ENCODE results near the gene CD83.

DNA sequence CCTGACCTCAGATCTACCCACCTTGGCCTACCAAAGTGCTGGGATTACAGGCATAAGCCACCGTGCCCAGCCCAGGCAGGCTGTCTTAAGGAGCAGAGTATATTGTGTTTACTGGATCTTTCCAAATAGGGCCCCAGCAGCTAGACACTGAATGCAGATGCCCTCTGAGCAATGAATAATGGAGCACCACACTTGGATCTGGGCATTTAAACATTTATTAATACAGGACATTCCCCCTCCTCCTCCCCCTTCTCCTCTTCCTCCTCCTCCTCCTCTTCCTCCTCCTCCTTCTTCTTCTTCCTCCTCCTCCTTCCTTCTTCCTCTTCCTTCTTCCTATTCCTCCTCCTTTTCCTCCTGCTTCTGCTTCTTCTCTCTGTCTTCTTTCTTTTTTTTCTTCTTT, 34.2 kb downstream of the CD83 start:
- TF ChIP-seq POLR2AphosphoS5 (IDR thresholded peaks at IDR 0.05; ENCODE audit: low read depth, low read length): no peak
- no peak for TF ChIP-seq POLR2A (IDR thresholded peaks at IDR 0.05; ENCODE audit: low read depth, low read length)

All from GM12892 (cell line).